GM12801 (cell line): ENCODE results near the gene GCH1.

Experiments
- CTCF ChIP-seq: IDR thresholded peaks from one replicate; pipeline ENCODE4 v1.5.1; 2011; ENCODE audit warnings: control low read depth; ENCODE audit not compliant: insufficient read length; ENCODE audit errors: extremely low read depth

Gene GCH1

GRCh38 chr14:54891471-54892245, 11.0 kb downstream of the GCH1 start:
- no peak for TF ChIP-seq CTCF

GRCh38 chr14:54890788-54891187, 11.8 kb downstream of the GCH1 start:
- no peak for TF ChIP-seq CTCF

GRCh38 chr14:54889919-54890318, 12.7 kb downstream of the GCH1 start:
- no peak for TF ChIP-seq CTCF

- TF ChIP-seq CTCF, result no peak
These were observed 20.1 kb downstream of the GCH1 start for GRCh38 chr14:54882521-54882920.

- no peak for TF ChIP-seq CTCF
These were observed 20.7 kb downstream of the GCH1 start for GRCh38 chr14:54881761-54882401.

GRCh38 chr14:54881235-54881760, 21.3 kb downstream of the GCH1 start:
- no peak for TF ChIP-seq CTCF

GRCh38 chr14:54877703-54878021, 25.0 kb downstream of the GCH1 start:
- no peak for TF ChIP-seq CTCF
